ENCODE data around the gene FAM83D. TPM values are rescaled to one million over a fixed set of nuclear protein-coding genes. Genes with fewer than 3 reads are reported as not detected.
"Not testable (repeated sequence)": the region's sequence is repeated elsewhere in the genome, so short reads cannot be mapped to it uniquely, and the experiment has no call there.

FAM83D gene
- total RNA-seq, 4 donors from 2014 or later, result 6.3 to 13.5 (median 7.8) TPM

- H3K4me3 ChIP-seq, result no peak overlapping the region
- TF ChIP-seq POLR2A (IDR thresholded peaks at IDR 0.05) (no peak), CTCF (IDR thresholded peaks at IDR 0.05) (no peak)
- no peaks in the 10 kb centered on the region for H3K9me3 ChIP-seq
- DNase-seq, result no peak
- peaks cover 0 to 26% (median 0%) of the 10 kb centered on the region in 4 donors for H3K4me1 ChIP-seq
- no peaks in the 10 kb centered on the region for H3K36me3 ChIP-seq
- H3K27ac ChIP-seq, result peak overlapping the region in 2 of 4 donors; percentile 9 to 77
- no peaks in the 10 kb centered on the region for H3K27me3 ChIP-seq
These were observed 60.4 kb downstream of the FAM83D start for GRCh38 chr20:38986663-38987062.

GRCh38 chr20:38987777-38988176 is 61.6 kb downstream of the FAM83D start:
- H3K36me3 ChIP-seq, result no peaks in the 10 kb centered on the region
- DNase-seq, result no peak
- peaks cover 0 to 26% (median 0%) of the 10 kb centered on the region in 4 donors for H3K4me1 ChIP-seq
- no peak overlapping the region for H3K4me3 ChIP-seq
- peak overlapping the region in 1 of 4 donors; percentile 77 for H3K27ac ChIP-seq
- no peaks in the 10 kb centered on the region for H3K9me3 ChIP-seq
- no peak for TF ChIP-seq POLR2A (IDR thresholded peaks at IDR 0.05)
- no peak for TF ChIP-seq CTCF (IDR thresholded peaks at IDR 0.05)
- H3K27me3 ChIP-seq, result no peaks in the 10 kb centered on the region

- no peak overlapping the region for H3K4me3 ChIP-seq
- peaks cover 0 to 13% (median 0%) of the 10 kb centered on the region in 4 donors for H3K4me1 ChIP-seq
- no peaks in the 10 kb centered on the region for H3K9me3 ChIP-seq
- no peaks in the 10 kb centered on the region for H3K27me3 ChIP-seq
- TF ChIP-seq POLR2A (IDR thresholded peaks at IDR 0.05) (no peak), CTCF (IDR thresholded peaks at IDR 0.05) (no peak)
- peaks cover 0 to 8% (median 0%) of the 10 kb centered on the region in 3 donors for H3K36me3 ChIP-seq
- DNase-seq, result no peak
- no peak overlapping the region for H3K27ac ChIP-seq
These were observed 64.5 kb downstream of the FAM83D start for GRCh38 chr20:38990728-38991127.

GRCh38 chr20:38991814-38992704 is 65.8 kb downstream of the FAM83D start:
- peaks cover 0 to 2% (median 0%) of the 10 kb centered on the region in 4 donors for H3K4me1 ChIP-seq
- no peak overlapping the region for H3K27ac ChIP-seq
- H3K9me3 ChIP-seq, result no peaks in the 10 kb centered on the region
- H3K27me3 ChIP-seq, result no peaks in the 10 kb centered on the region
- no peak overlapping the region for H3K4me3 ChIP-seq
- no peak for DNase-seq
- H3K36me3 ChIP-seq, result peaks cover 0 to 18% (median 0%) of the 10 kb centered on the region in 3 donors
- TF ChIP-seq POLR2A (IDR thresholded peaks at IDR 0.05) (no peak), CTCF (IDR thresholded peaks at IDR 0.05) (no peak)

- TF ChIP-seq POLR2A (IDR thresholded peaks at IDR 0.05) (no peak), CTCF (IDR thresholded peaks at IDR 0.05) (no peak)
- H3K9me3 ChIP-seq, result no peaks in the 10 kb centered on the region
- no peaks in the 10 kb centered on the region for H3K4me1 ChIP-seq
- H3K36me3 ChIP-seq, result peaks cover 0 to 46% (median 0%) of the 10 kb centered on the region in 3 donors
- no peak overlapping the region for H3K27ac ChIP-seq
- H3K27me3 ChIP-seq, result no peaks in the 10 kb centered on the region
- H3K4me3 ChIP-seq, result no peak overlapping the region
- no peak for DNase-seq
These were observed 69.4 kb downstream of the FAM83D start for GRCh38 chr20:38995536-38996044.

GRCh38 chr20:38996866-38997265 is 70.6 kb downstream of the FAM83D start:
- not testable (repeated sequence) for H3K4me3 ChIP-seq, H3K4me1 ChIP-seq, DNase-seq, H3K27ac ChIP-seq, H3K27me3 ChIP-seq, H3K9me3 ChIP-seq
- H3K36me3 ChIP-seq, result peaks cover 0 to 55% (median 0%) of the 10 kb centered on the region in 3 donors
